Lower lobe of right lung (tissue), 2 donors: ENCODE measurements around the gene NANOS1. TPM values are rescaled to one million over a fixed set of nuclear protein-coding genes. Genes with fewer than 3 reads are reported as not detected.

Source experiments
- ATAC-seq, 2 donors: fragments of 200-7000 bp; cut with Tn5 transposase; one replicate each; pipeline ENCODE4 v1.9.1; 2020 to 2022; ENCODE audit warnings: mild to moderate bottlenecking in 2 of 2, moderate library complexity in 2 of 2
- DNase-seq: peaks from one replicate; pipeline ENCODE4 v3.0.0-alpha.2; 2020
- H3K27ac ChIP-seq: fragments of 200-600 bp; one replicate; pipeline ENCODE4 v1.8.0; 2022
- H3K27me3 ChIP-seq: fragments of 200-600 bp; one replicate; pipeline ENCODE4 v1.8.0; 2022; ENCODE audit warnings: low read depth
- H3K36me3 ChIP-seq: fragments of 200-600 bp; one replicate; pipeline ENCODE4 v1.8.0; 2022; ENCODE audit warnings: mild to moderate bottlenecking
- H3K4me1 ChIP-seq: fragments of 200-600 bp; one replicate; pipeline ENCODE4 v1.8.0; 2022
- H3K4me3 ChIP-seq: fragments of 200-600 bp; one replicate; pipeline ENCODE4 v1.8.0; 2022; ENCODE audit warnings: mild to moderate bottlenecking
- H3K9me3 ChIP-seq: fragments of 200-600 bp; one replicate; pipeline ENCODE4 v1.8.0; 2022
- intact Hi-C: fragments of 100-400 bp; cut with DNase I; formaldehyde crosslinking; loops from one replicate; pipeline ENCODE4 v1.11.0; 2022
- total RNA-seq: library from RNA; stranded (reverse); fragmentation: NEBNext Ultra II Directional; extraction: Animal tissue kit (Norgen Biotek cat#: 25700); gene quantifications from one replicate; pipeline ENCODE4 v1.2.1, GENCODE V29; 2021
- TF ChIP-seq, protein P1 (sequence below): fragments of 200-600 bp; IDR thresholded peaks from one replicate; pipeline ENCODE4 v1.8.0; 2022; ENCODE audit warnings: antibody characterized with exemption, mild to moderate bottlenecking
- donor health status: DM: no; HTN: yes; CAD: no; lungs with severe emphysema.

The NANOS1 gene
- total RNA-seq, 1 donor from 2014 or later, result 1.9 TPM

DNA sequence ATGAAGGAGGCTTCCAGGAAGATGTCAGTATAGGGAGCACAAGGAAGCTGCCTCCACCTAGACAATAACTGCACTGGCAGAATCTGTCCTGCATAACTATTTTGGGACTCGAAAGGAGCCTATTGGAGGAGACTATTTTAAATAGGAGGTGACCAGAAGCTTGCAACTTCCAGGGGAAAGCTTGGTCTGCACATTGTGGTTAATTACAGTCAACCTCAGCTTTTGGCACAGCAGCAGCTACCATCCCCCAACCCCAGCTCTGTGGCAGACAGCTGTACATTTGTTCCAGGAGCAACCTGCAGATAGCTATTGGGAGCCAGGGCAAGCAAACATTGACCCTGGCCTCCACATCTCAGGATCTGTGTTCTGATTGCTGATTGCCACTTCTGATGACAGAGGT is 46.3 kb upstream of the NANOS1 start:
- intact Hi-C loops, result no loop called here
- peaks cover 8% of the 10 kb centered on the region for H3K9me3 ChIP-seq
- TF ChIP-seq, protein P1, sequence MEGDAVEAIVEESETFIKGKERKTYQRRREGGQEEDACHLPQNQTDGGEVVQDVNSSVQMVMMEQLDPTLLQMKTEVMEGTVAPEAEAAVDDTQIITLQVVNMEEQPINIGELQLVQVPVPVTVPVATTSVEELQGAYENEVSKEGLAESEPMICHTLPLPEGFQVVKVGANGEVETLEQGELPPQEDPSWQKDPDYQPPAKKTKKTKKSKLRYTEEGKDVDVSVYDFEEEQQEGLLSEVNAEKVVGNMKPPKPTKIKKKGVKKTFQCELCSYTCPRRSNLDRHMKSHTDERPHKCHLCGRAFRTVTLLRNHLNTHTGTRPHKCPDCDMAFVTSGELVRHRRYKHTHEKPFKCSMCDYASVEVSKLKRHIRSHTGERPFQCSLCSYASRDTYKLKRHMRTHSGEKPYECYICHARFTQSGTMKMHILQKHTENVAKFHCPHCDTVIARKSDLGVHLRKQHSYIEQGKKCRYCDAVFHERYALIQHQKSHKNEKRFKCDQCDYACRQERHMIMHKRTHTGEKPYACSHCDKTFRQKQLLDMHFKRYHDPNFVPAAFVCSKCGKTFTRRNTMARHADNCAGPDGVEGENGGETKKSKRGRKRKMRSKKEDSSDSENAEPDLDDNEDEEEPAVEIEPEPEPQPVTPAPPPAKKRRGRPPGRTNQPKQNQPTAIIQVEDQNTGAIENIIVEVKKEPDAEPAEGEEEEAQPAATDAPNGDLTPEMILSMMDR, result no peak
- no peak for ATAC-seq
- H3K27me3 ChIP-seq, result peaks cover under 1% of the 10 kb centered on the region
- DNase-seq, result no peak
- no peaks in the 10 kb centered on the region for H3K36me3 ChIP-seq
- H3K4me3 ChIP-seq, result no peak overlapping the region
- no peaks in the 10 kb centered on the region for H3K4me1 ChIP-seq
- H3K27ac ChIP-seq, result no peak overlapping the region

DNA sequence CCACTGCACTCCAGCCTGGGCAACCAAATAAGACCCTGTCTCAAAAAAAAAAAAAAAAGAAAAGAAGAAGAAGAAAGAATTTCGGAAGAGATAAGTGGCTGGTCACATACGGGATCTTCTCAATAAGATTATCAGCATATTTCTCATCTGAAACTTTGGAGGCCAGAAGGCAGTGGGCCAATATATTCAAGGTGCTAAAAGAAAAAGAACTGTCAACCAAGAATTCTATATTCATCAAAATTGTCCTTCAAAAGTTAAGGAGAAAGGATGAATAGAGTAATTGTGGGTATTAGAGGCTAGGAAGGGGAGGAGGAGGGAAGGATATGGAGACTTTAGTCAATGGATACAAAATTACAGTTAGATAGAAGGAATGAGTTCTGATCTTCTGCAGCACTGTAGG is 43.9 kb upstream of the NANOS1 start:
- H3K9me3 ChIP-seq, result peaks cover 8% of the 10 kb centered on the region
- intact Hi-C loops, result no loop called here
- H3K4me3 ChIP-seq, result no peak overlapping the region
- no peaks in the 10 kb centered on the region for H3K4me1 ChIP-seq
- DNase-seq, result no peak
- ATAC-seq, result no peak
- TF ChIP-seq, protein P1, result no peak
- H3K36me3 ChIP-seq, result no peaks in the 10 kb centered on the region
- no peaks in the 10 kb centered on the region for H3K27me3 ChIP-seq
- no peak overlapping the region for H3K27ac ChIP-seq

DNA sequence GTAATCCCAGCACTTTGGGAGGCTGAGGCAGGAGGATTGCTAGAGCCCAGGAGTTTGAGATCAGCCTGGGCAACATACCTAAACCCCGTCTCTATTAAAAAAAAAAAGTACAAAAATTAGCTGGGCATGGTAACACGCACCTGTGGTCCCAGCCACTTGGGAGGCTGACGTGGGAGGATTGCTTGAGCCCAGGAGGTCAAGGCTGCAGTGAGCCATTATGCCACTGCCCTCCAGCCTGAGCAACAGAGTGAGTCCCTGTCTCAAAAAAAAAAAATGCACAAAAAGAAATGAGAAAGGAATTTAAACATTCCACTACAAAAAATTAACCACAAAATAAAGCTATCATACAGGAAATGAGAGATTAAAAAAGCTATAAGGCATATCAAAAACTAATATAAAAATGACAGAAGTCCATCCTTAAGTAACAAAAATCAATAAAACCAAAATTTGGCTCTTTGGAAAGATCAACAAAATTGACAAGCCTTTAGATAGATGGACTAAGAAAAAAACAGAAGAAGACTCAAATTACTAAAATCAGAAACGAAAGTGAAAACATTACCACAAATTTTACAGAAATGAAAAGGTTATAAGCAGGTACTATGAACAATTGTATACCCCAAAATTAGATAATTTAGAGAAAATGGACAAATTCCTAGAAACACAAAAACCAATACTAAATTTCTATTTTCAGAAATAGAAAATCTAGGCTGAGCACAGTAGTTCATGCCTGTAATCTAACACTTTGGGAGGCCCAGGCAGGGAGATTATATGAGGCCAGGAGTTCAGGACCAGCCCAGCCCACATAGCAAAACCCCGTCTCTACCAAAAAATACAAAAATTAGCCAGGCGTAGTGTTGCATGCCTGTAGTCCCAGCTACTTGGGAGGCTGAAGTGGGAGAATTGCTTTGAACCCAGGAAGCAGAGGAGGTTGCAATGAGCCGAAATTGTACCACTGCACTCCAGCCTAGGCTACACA is 42.4 kb upstream of the NANOS1 start:
- Histone ChIP-seq H3K9me3 (peaks cover 8% of the 10 kb centered on the region), H3K27me3 (no peaks in the 10 kb centered on the region), H3K4me3 (no peak overlapping the region), H3K27ac (no peak overlapping the region), H3K4me1 (no peaks in the 10 kb centered on the region), H3K36me3 (no peaks in the 10 kb centered on the region)
- intact Hi-C loops, result no loop called here
- TF ChIP-seq, protein P1, result no peak
- ATAC-seq (no peak), DNase-seq (no peak)

DNA sequence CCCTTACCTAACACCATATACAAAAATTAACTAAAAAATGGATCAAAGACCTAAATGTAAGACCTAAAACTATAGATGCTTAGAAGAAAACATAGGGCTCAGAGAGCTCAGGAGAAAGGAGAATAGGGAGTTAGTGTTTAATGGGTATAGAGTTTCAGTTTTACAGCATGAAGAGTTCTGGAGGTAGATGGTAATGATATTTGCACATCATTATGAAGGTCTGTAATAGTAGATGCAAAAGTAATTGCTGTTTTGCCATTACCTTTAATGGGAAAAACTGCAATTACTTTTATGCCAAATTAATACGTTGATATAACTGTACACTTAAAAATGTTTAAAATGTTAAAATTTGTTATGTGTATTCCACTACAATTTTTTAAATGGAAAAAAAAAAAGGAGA is 39.2 kb upstream of the NANOS1 start:
- intact Hi-C loops, result no loop called here
- ATAC-seq (no peak), DNase-seq (no peak)
- no peak overlapping the region for H3K4me3 ChIP-seq
- H3K9me3 ChIP-seq, result peaks cover 8% of the 10 kb centered on the region
- H3K27me3 ChIP-seq, result no peaks in the 10 kb centered on the region
- H3K36me3 ChIP-seq, result no peaks in the 10 kb centered on the region
- TF ChIP-seq, protein P1, result no peak
- no peaks in the 10 kb centered on the region for H3K4me1 ChIP-seq
- no peak overlapping the region for H3K27ac ChIP-seq

DNA sequence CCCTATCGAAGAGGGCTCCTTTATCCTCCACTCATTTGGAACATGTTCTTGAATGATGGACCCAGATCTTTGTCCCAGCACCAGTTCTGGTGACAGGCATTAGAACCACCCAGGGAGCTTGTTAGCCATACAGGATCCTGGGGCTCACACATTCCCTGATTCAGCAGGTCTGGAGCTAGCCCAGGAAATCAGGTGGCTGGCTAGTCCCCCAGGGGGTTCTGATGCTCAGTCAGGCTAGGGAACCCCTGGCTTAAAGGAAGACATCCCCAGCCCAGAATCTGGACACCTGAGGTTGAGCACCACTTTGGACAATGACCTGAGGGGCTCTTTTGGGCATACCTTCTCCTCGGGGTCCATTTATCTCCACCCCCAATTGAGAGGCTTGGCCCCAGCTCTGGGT is 37.0 kb upstream of the NANOS1 start:
- no peak for DNase-seq
- intact Hi-C loops, result no loop called here
- Histone ChIP-seq H3K4me3 (no peak overlapping the region), H3K9me3 (no peaks in the 10 kb centered on the region), H3K27me3 (no peaks in the 10 kb centered on the region), H3K4me1 (no peaks in the 10 kb centered on the region), H3K27ac (no peak overlapping the region), H3K36me3 (no peaks in the 10 kb centered on the region)
- ATAC-seq, result no peak
- TF ChIP-seq, protein P1, result no peak
